PC-9 (cell line): ENCODE measurements around the gene MID2.
A peak's percentile ranks its signal among the peaks of the same experiment; 100 is the strongest.

Experiments used
- EZH2 ChIP-seq: fragments of 200-600 bp; sonication (generic); IDR thresholded peaks from 2 replicates; pipeline ENCODE4 v1.8.0; 2017; ENCODE audit warnings: antibody characterized with exemption, low read depth
- TF ChIP-seq, protein P1 (sequence below): fragments of 200-600 bp; sonication (generic); conservative IDR thresholded peaks from 2 replicates; pipeline ENCODE4 v1.6.1; 2017; ENCODE audit warnings: mixed run types, antibody characterized with exemption, mild to moderate bottlenecking, moderate library complexity

DNA sequence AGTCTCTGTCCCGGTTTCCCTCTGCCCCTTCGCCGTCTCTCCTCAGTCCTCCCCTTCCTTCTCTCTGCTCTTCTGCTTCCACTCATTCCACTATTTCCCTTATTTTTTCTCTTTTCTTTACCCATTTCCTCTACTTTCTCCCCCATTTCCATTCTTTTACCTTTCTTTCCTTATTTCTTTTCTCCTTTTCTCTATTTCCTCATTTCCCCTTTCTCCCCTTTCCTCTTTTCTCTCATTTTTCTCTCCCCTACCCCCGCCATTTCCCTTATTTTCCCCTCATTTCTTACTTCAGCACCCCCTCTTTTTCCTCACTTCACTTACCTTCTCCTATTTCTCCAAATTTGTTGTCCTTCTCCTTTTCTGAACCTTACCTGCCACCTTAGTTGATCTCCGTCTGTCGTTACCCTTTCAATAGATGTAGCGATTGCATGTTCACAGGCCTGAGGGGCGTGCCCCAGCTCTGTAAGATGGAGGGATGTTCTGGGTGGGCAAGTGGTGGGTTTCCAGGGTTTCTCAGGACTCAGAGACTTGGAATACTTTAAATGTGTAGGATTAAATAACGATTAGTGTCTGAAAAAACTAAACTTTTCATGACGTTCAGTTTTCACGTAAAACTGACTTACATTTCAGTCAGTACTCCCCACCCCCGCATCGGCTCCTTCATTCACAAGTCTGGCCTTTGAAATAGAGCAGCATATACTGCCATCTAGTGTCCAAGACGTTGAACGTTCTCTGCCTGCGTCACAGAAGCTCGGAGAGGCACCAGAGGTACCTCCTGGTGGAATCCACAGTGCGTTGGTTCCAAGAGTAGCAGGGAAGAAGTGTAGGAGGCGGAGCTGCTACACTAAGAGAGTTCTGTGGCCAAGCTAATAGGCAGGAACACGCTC lies 48.8 kb upstream of the MID2 start:
- TF ChIP-seq, protein P1, sequence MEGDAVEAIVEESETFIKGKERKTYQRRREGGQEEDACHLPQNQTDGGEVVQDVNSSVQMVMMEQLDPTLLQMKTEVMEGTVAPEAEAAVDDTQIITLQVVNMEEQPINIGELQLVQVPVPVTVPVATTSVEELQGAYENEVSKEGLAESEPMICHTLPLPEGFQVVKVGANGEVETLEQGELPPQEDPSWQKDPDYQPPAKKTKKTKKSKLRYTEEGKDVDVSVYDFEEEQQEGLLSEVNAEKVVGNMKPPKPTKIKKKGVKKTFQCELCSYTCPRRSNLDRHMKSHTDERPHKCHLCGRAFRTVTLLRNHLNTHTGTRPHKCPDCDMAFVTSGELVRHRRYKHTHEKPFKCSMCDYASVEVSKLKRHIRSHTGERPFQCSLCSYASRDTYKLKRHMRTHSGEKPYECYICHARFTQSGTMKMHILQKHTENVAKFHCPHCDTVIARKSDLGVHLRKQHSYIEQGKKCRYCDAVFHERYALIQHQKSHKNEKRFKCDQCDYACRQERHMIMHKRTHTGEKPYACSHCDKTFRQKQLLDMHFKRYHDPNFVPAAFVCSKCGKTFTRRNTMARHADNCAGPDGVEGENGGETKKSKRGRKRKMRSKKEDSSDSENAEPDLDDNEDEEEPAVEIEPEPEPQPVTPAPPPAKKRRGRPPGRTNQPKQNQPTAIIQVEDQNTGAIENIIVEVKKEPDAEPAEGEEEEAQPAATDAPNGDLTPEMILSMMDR: peak; percentile 93
- no peak for TF ChIP-seq EZH2
